Right ventricle myocardium superior (tissue), 1 donor: ENCODE data around the gene NAPEPLD. TPM values are rescaled to one million over a fixed set of nuclear protein-coding genes. Genes with fewer than 3 reads are reported as not detected.
A peak's percentile ranks its signal among the peaks of the same experiment; 100 is the strongest.
"Not testable (repeated sequence)": the region's sequence is repeated elsewhere in the genome, so short reads cannot be mapped to it uniquely, and the experiment has no call there.

Experiments
- ATAC-seq: fragments of 200-7000 bp; cut with Tn5 transposase; one replicate; pipeline ENCODE4 v1.9.1; 2020; ENCODE audit warnings: mild to moderate bottlenecking; ENCODE audit not compliant: poor library complexity
- DNase-seq: peaks from one replicate; pipeline ENCODE4 v3.0.0-alpha.2; 2020
- intact Hi-C: fragments of 100-400 bp; cut with DNase I; formaldehyde crosslinking; loops from one replicate; pipeline ENCODE4 v1.11.2; 2022
- long read RNA-seq: library from polyadenylated mRNA; unstranded; transcript quantifications from one replicate; pipeline ENCODE4 v2.0.0, GENCODE V29; 2021
- total RNA-seq: library from RNA; stranded (reverse); fragmentation: NEBNext Ultra II Directional; extraction: Animal tissue kit (Norgen Biotek cat#: 25700); gene quantifications from one replicate; pipeline ENCODE4 v1.2.1, GENCODE V29; 2021
- donor health status: DM: no; HTN: yes; CAD: no; lungs with severe emphysema.

The NAPEPLD gene
- 10.8 TPM for total RNA-seq
- long read RNA-seq, partial matches to known transcripts: 5 of 13 reads
- long read RNA-seq, other reads (novel, unspliced or antisense): 4 of 13 reads

DNA sequence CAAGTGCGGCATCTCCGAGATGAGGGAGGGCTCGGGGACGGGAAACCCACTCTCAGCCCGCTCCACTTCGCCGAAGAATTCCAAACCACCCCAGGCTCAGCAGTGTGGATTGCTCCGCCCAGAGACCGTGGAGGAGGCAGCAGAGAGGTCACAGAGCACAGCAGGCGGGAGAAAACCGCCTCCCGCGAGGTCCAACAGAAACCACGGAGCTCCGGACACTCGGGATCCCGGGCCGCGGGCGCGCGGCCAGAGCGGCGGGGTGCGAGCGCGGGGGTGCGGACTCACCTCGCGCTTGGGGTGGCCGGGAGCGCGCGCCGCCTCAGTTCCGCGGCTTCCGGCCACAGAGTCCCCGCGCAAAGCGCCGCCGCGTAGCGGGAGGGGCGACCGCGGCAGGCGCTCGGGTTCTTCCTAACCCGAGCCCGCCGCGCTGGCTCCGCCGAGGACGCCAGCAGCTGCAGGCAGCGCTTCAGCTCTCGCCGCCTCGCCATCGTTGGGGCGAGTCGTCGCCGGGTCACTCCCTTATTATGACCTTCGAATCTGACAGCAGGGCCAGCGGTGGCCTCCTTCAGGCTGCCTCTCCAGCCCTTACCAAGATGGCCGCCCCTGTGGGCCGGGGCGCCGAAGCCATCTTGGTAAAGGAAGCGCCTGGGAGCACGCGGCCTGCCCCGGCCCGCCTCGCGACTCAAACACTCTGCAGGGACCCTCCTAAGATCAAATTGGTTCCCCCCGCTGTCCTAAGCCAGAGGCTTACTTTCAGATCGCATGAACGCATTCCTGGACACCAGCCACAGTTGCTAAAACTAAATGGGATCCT, at the start of gene NAPEPLD:
Gene NAPEPLD, minus strand, starts transcription at position 106 of the 814 bp plus-strand sequence. CDS start 20,323 bp downstream, outside the sequence.
- peak; percentile 98 for ATAC-seq
- intact Hi-C loops: no loop called here
- DNase-seq: peak; percentile 94

DNA sequence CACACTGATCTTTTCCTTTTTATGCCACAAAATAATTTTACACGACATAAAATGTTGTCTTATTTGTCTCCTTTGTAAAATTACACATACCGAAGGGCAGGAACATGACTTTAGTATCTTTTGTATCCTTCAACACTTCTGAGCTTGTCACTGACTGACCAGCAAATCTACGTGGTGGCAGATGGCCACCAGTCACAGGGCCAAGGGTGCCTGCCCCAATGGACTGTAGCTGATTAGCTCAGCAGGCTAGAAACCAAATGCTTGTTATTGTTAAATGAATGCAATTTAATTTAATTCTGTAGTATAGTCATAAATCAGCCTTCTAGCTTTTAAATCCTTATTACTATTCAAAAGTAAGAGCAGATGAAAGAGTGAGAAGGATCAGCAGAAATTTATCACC, 49.2 kb upstream of the NAPEPLD start:
- peak; percentile 82 for ATAC-seq
- intact Hi-C loops, DNase-seq: not testable (repeated sequence)

DNA sequence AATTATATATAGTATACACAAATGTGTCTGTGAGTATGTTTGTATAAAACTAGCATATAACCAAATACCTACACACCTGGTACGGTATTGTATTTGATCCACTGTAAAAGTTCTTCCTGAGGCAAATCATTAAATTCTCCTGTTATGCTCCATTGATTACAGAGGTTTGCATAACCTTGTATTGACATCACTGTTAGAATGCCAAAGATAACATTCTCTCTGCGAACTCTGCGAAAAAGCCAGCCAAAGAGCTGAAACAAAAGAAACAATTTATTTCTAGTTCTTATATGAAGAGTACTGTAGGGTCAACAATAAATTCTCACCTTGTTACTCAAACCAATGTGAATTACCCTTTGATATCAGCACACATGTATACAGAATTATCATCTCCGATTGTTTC, 46.5 kb upstream of the NAPEPLD start:
- DNase-seq, ATAC-seq, intact Hi-C loops: not testable (repeated sequence)

DNA sequence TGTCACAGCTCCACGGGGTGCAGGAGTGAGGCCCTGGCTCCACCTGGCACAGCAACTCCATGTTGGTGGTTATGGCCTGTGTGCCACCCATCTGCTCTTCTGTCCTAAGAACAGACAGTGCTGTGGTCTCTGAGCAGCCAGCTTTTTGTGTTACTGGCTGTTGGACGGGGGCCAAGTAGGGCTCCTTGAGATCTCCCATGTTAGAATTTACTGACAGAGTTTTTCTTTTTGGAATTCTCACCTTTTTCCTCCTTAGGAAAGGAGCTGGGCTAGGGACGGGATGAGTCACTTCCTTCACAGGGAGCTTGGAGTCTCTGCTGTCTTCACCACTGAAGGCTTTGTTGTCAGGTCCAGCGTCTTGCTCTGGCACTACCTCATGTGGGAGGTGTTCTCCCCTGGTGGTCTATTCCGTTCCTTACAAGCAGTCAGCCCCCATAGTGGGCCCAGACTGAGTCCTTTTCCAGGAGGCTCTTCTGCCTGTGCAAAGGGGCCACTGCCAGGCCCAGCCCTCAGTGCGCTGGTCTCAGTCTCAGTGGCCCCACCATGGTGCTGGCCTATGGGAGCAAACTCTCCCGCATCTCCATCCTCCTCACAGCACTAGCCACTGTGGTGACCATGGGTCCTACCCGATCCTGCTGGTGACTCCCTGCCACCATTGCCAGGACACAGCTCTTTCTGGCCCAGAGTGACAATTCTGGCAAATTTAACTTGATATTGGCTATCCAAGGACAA, 23.7 kb upstream of the NAPEPLD start:
- intact Hi-C loops, ATAC-seq, DNase-seq: not testable (repeated sequence)

DNA sequence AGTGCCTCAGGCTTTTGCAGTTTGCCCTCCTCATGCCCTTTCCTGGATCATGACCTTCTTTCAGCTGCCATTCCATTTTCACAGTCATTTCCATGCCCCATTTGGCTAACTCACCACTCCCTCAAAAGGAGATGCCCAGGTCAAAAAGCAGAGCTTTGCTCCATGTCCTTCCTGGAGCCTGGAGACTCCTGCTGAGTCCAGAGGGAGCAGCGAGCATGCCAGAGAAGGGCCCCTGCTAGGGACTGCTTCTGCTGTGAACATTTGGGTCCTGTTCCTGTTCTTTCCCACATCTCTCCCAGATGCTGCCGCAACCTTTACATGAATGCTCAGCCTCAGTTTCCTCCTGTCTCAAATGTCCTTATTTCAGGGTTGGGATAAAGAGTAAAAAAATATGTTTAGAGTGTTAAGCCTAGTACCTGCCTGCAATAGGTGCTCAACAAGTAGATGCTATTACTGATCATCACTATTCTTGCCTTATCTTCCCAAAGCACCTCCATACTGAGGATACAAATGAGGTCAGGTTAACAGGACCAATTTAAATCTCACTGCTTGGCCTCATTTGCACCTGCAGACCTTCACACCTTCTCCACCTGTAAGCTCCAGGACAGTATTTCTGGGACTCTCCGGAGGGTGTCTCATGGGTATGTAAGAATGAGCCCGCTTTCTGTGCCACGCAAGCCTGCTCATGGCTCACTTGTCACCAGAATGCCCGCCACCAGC, 23.0 kb upstream of the NAPEPLD start:
- DNase-seq, ATAC-seq, intact Hi-C loops: not testable (repeated sequence)

DNA sequence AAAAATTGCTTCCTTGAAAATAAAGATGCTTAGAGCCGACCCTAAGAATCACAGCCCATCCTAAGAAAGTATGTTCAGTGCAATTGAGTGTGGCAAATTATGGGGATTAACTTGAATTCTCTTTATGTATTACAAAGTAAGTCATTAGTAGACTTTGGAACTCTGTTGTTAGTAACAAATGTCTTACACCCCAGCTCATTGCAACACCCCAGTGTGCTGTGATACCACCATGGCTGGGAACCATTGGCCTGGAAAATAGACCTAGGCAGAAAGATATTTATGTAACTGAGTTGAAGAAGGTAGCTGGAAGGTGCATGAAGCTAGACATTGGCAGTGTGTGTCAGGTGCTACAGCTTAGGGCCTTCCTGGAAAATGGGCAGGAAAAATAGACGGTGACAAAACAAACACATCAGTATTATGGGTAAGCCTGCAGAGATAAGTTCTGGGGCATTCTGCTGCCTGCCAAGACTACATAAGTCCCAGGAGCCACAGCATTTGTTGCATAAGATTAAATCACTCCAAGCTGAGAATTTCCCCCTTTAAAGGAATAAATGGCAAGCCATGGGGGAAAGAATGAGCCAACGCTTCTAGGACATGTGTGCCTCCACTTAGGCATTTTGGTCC, 18.1 kb upstream of the NAPEPLD start:
- DNase-seq, intact Hi-C loops: not testable (repeated sequence)
- peak; percentile 46 for ATAC-seq

DNA sequence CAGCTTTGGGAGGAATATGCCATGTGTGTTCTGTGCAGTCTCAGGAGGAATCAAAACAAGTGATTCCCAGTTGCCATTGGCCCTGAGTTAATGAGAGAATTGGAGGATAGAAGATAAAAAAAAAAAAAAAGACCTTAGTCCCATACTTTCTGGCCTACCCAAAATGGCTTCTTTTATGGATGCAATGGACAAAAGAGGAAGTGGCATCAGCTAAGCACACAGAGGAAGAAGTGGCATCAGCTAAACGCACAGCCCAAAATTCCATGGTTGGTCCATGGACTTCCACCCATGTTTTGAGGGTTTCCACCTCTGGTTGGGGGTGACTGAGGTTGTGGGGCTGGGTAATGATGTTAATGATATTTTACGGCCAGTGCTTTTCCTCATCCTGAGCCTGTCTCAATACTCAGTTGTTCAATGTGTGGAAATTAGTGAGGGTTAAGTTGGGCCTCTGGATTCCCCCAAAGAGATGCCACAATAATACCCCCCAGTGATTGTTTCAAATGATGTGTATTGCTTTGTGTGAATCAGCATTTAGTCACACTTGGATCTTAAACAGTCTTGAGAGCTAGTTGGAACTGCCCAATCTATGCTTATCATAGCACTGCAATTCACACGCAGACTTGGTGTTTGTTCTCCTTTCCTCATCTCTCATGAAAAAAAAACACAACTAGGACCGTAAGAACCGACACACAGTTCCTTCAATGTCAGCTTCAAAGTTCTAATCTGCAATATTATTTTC, 14.4 kb upstream of the NAPEPLD start:
- ATAC-seq, DNase-seq, intact Hi-C loops: not testable (repeated sequence)

DNA sequence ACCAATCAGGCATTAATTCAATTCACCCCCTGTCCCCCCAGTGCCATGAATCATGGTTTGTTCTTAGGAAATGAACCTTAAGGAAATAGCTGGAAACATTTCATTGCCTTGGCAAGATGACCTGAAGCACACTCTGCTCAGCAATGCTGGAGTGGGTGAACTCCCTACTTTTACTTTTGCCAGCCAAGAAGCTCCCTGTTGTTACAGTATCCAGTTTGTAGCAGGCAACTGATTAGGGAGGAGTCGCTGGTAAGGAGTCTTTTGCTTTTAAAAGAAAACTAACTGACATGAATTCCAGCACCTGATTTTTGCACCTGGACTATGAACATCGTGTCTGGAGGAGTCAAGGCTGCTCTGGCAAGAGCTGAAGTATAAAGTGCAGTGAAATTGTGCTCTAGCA, 13.7 kb upstream of the NAPEPLD start:
- DNase-seq, intact Hi-C loops, ATAC-seq: not testable (repeated sequence)

DNA sequence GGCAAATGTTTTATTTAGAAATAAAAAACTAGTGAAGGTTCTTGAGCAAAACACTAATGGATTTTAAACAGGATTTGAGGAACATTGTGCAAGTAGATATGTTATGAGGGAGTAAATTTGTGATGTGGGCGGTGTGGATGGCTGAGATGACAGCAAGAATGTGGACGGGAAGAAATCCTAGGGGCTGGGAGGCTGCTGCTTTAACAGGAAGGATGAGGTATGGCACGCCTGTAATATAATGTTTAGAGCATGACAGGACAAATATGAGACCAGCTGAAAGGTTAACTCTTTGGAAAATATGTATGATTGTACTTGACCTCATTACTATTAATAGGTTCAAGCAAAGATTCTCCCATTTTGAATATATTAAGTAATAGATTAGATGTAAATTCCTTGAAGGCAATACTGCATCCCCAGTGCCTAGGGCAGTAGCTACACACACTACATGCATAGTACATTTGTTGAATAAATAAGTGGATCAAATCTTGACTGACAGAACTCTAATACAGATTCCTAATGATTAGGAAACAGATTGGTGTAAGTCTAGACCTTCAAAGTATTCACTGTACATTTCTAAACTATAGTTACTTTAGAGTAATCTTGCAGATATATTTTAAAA, 13.2 kb upstream of the NAPEPLD start:
- ATAC-seq, DNase-seq, intact Hi-C loops: not testable (repeated sequence)

DNA sequence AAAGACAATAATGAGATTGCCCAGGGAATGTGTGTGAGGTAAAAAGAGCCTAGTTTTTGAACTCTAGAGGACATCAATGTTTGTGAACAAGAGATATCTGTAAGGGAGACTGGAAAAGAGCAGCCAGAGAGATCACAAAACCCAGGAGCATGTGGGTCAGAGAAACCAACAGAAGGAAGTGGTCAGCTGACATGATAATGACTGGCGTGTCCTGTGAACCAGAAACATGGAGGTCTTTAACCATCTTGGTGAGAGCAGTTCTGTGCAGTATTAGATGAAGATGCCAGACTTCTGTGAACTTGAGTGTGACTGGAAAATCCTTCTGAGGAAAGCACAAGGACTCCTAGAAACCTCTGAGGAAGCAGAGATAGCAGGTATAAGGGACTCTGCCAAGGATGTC, 10.2 kb upstream of the NAPEPLD start:
- ATAC-seq, intact Hi-C loops, DNase-seq: not testable (repeated sequence)

DNA sequence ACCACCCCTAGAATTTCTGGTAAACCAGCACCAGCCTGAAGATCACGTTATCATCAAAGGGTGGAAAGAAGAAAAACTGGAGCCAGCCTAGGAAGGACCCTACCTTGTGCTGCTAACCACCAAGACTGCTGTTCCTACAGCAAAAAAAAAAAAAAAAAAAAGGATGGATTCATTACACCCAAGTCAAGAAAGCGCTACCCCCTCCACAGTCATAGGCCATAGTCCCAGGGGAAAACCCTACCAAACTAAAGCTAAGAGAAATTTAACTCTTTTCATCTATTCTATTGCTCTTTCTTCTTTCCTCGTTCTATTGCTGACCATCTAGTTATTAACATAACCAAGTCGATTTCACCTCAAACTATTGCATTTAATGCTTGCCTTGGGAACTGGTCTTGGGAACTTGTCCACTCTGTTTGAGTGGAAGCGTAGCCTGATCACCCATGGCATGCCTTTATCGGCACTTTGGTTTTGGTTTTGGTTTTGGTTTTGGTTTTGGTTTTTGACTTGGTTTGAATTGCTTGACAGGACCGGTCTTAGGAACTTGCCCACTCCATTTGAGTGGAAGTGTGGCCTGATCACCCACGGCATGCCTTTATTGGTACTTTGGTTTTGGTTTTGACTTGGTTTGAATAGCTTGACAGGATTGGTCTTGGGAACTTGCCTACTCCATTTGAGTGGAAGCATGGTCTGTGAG, 6.6 kb upstream of the NAPEPLD start:
- ATAC-seq, intact Hi-C loops, DNase-seq: not testable (repeated sequence)

DNA sequence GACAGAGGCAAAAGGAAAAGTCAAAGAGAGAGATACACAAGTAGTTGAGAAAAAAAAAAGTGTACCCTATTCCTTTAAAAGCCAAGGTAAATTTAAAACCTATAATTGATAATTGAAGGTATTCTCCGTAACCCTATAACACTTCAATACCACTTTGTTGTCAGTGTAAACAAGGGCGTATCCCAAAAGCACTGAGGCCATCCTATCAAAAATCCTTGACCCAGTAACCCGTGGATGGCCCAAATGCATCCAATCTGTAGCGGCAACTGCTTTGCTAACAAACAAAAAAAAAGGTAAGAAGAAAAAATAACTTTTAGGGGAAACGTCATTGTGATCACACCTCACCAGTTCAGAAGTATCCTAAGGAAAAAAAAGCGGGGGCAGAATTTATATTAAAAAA, 5.1 kb upstream of the NAPEPLD start:
- no peak for ATAC-seq
- no peak for DNase-seq
- intact Hi-C loops: no loop called here

DNA sequence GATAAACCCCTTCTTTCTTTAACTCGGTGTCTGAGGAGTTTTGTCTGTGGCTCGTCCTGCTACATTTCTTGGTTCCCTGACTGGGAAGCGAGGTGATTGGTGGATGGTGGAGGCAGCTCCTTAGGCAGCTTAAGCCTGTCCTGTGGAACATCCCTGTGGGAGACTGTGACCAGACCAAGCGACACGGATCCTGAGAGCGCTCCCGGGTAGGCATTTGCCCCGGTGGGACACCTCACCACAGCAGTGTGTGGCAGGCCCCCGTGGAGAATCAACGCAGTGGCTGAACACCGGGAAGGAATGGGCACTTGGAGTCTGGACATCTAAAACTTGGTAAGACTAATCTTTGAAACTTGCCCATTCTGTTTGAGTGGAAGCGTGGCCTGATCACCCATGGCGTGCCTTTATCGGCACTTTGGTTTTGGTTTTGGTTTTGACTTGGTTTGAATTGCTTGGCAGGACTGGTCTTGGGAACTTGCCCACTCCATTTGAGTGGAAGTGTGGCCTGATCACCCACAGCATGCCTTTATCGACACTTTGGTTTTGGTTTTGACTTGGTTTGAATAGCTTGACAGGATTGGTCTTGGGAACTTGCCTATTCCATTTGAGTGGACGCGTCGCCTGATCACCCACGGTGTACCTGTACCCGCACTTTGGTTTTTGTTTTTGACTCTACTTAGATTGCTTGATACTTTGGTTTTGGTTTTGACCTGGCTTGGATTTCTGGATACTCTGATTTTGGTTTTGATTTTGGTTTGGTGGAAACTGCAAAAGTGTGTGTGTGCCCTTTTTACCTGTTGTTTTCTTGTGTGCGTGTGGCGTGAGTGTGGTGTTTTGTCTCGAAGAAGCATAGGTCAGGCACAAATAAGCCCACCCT, 4.1 kb upstream of the NAPEPLD start:
- DNase-seq, ATAC-seq, intact Hi-C loops: not testable (repeated sequence)

DNA sequence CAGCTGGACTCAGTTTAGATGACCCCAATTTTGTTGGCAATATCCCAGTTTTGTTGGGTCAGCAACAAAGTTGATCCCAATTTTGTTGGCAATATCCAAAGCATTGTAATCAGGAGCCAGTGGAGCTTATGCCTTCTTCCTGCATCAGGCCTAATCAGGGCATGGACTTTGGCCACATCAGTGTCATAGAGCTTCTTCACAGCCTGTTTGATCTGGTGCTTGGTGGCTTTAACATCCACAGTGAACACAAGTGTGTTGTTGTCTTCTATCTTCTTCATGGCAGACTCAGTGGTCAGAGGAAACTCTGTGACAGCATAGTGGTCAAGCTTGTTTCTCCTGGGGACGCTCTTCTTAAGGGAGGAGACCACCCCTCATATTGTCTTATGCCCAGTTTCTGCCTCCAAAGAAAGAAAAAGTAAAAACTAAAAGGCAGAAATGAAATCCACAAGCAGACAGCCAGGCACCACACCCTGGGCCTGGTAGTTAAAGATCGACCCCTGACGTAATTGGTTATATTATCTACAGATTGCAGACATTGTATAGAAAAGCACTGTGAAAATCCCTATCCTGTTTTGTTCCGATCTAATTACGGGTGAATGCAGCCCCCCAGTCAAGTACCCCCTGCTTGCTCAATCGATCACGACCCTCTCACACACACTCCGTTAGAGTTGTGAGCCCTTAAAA, 3.2 kb upstream of the NAPEPLD start:
- ATAC-seq, intact Hi-C loops: not testable (repeated sequence)

DNA sequence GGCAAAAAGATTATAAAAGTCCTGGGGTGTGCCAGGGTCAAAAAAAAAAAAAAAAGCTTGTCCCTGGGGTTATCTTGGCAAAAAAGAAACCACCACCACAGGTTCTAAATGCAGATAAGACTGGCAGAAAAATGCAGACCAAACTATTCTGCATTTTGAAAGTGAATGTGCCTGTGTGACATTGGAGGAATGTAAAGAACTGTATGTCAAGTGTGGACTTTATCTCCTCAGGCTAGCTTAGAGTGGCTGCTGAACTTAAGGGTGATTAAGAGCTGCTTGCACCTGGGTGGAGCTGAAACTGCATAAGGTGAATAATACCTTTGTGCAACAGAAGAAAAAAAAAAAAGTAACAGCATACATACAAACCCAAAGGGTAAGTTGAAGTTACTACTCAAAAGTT, 1.3 kb upstream of the NAPEPLD start:
- intact Hi-C loops: no loop called here
- DNase-seq (no peak), ATAC-seq (no peak)

More for the DNA sequence above, 3.2 kb upstream of the NAPEPLD start:
- DNase-seq: not testable (repeated sequence)
